ENCODE results near the gene NRM. TPM values are rescaled to one million over a fixed set of nuclear protein-coding genes. Genes with fewer than 3 reads are reported as not detected.
A peak's percentile ranks its signal among the peaks of the same experiment; 100 is the strongest.
"Not testable (repeated sequence)": the region's sequence is repeated elsewhere in the genome, so short reads cannot be mapped to it uniquely, and the experiment has no call there.

The NRM gene
- total RNA-seq, 2 donors from 2014 or later: 11.7 to 24.2 TPM

- Mint-ChIP-seq H3K27ac (peak overlapping the region; percentile 98), H3K4me3 (peak overlapping the region; percentile 100), H3K36me3 (peaks cover 48% of the 10 kb centered on the region), H3K9me3 (no peaks in the 10 kb centered on the region), H3K4me1 (ENCODE audit: low read depth in 2 of 2) (peaks cover 46 to 48% of the 10 kb centered on the region in 2 donors), H3K27me3 (no peaks in the 10 kb centered on the region)
- DNase-seq (ENCODE audit: low spot score) (no peak), ATAC-seq (no peak)
These were observed 10.8 kb downstream of the NRM start for GRCh38 chr6:30679765-30680535.

- H3K27ac Mint-ChIP-seq: peak overlapping the region; percentile 98
- H3K9me3 Mint-ChIP-seq: no peaks in the 10 kb centered on the region
These were observed 11.6 kb downstream of the NRM start for GRCh38 chr6:30678964-30679726.

GRCh38 chr6:30676660-30677285 lies 14.0 kb downstream of the NRM start:
- Mint-ChIP-seq H3K9me3 (no peaks in the 10 kb centered on the region), H3K4me3 (peak overlapping the region; percentile 7)

More at GRCh38 chr6:30678964-30679726, 11.6 kb downstream of the NRM start:
- peak; percentile 53 to 66 for ATAC-seq
- peaks cover 44 to 46% of the 10 kb centered on the region in 2 donors for H3K4me1 Mint-ChIP-seq (ENCODE audit: low read depth in 2 of 2)
- H3K27me3 Mint-ChIP-seq: no peaks in the 10 kb centered on the region
- peaks cover 43% of the 10 kb centered on the region for H3K36me3 Mint-ChIP-seq
- DNase-seq (ENCODE audit: low spot score): peak; percentile 91
- peak overlapping the region; percentile 100 for H3K4me3 Mint-ChIP-seq

GRCh38 chr6:30672445-30673253 lies 18.1 kb downstream of the NRM start, which contains the start of gene DHX16:
Gene DHX16 (minus strand): TSS chr6:30673006. CDS start chr6:30672841, 165 bp downstream.
- DNase-seq (ENCODE audit: low spot score) (peak; percentile 94), ATAC-seq (peak; percentile 87 to 92)
- Mint-ChIP-seq H3K27ac (peak within 1 kb of the TSS; percentile 67 to 84), H3K9me3 (no peaks in the 10 kb centered on the region), H3K4me1 (ENCODE audit: low read depth in 2 of 2) (peaks cover 23 to 35% of the 10 kb centered on the region in 2 donors), H3K27me3 (no peaks in the 10 kb centered on the region), H3K4me3 (peak within 1 kb of the TSS; percentile 76), H3K36me3 (peaks cover 16% of the 10 kb centered on the region)

More at GRCh38 chr6:30676660-30677285, 14.0 kb downstream of the NRM start:
- Mint-ChIP-seq H3K27me3 (no peaks in the 10 kb centered on the region), H3K27ac (peak overlapping the region; percentile 53 to 65), H3K36me3 (peaks cover 24% of the 10 kb centered on the region), H3K4me1 (ENCODE audit: low read depth in 2 of 2) (peaks cover 39 to 44% of the 10 kb centered on the region in 2 donors)
- ATAC-seq (no peak), DNase-seq (ENCODE audit: low spot score) (no peak)

- H3K27ac Mint-ChIP-seq: peak overlapping the region; percentile 29 to 39
- peaks cover 8% of the 10 kb centered on the region for H3K36me3 Mint-ChIP-seq
- peak overlapping the region; percentile 76 for H3K4me3 Mint-ChIP-seq
- no peaks in the 10 kb centered on the region for H3K9me3 Mint-ChIP-seq
- ATAC-seq: no peak
- H3K4me1 Mint-ChIP-seq (ENCODE audit: low read depth in 2 of 2): peaks cover 16 to 29% of the 10 kb centered on the region in 2 donors
- DNase-seq (ENCODE audit: low spot score): no peak
- no peaks in the 10 kb centered on the region for H3K27me3 Mint-ChIP-seq
These were observed 19.8 kb downstream of the NRM start for GRCh38 chr6:30670760-30671527.

- peaks cover 28% of the 10 kb centered on the region for H3K36me3 Mint-ChIP-seq
- not testable (repeated sequence) for H3K4me3 Mint-ChIP-seq; H3K9me3 Mint-ChIP-seq; H3K27me3 Mint-ChIP-seq; ATAC-seq; DNase-seq (ENCODE audit: low spot score); H3K27ac Mint-ChIP-seq
- H3K4me1 Mint-ChIP-seq (ENCODE audit: low read depth in 2 of 2): peaks cover 13% of the 10 kb centered on the region in 2 donors
These were observed 24.5 kb downstream of the NRM start for GRCh38 chr6:30666300-30666699.

- ATAC-seq (no peak), DNase-seq (ENCODE audit: low spot score) (no peak)
- Mint-ChIP-seq H3K4me3 (no peak overlapping the region), H3K9me3 (no peaks in the 10 kb centered on the region), H3K4me1 (ENCODE audit: low read depth in 2 of 2) (peaks cover 1 to 6% of the 10 kb centered on the region in 2 donors), H3K27ac (peak overlapping the region in 1 of 2 donors; percentile 43), H3K36me3 (peaks cover 23% of the 10 kb centered on the region), H3K27me3 (no peaks in the 10 kb centered on the region)
These were observed 25.6 kb downstream of the NRM start for GRCh38 chr6:30664994-30665767.

GRCh38 chr6:30657922-30658321 lies 32.9 kb downstream of the NRM start:
- not testable (repeated sequence) for H3K27me3 Mint-ChIP-seq; ATAC-seq; H3K9me3 Mint-ChIP-seq; DNase-seq (ENCODE audit: low spot score); H3K4me1 Mint-ChIP-seq (ENCODE audit: low read depth in 2 of 2); H3K4me3 Mint-ChIP-seq
- H3K27ac Mint-ChIP-seq: peak overlapping the region in 1 of 2 donors; percentile 1
- peaks cover 57% of the 10 kb centered on the region for H3K36me3 Mint-ChIP-seq

GRCh38 chr6:30657454-30657853 lies 33.3 kb downstream of the NRM start:
- no peak overlapping the region for H3K4me3 Mint-ChIP-seq
- H3K27ac Mint-ChIP-seq: peak overlapping the region in 1 of 2 donors; percentile 1
- H3K36me3 Mint-ChIP-seq: peaks cover 54% of the 10 kb centered on the region
- no peaks in the 10 kb centered on the region for H3K27me3 Mint-ChIP-seq
- no peaks in the 10 kb centered on the region for H3K9me3 Mint-ChIP-seq
- ATAC-seq (no peak), DNase-seq (ENCODE audit: low spot score) (no peak)
- peaks cover 0 to 7% of the 10 kb centered on the region in 2 donors for H3K4me1 Mint-ChIP-seq (ENCODE audit: low read depth in 2 of 2)

- no peaks in the 10 kb centered on the region for H3K27me3 Mint-ChIP-seq
- no peak overlapping the region for H3K4me3 Mint-ChIP-seq
- DNase-seq (ENCODE audit: low spot score) (no peak), ATAC-seq (no peak)
- no peaks in the 10 kb centered on the region for H3K9me3 Mint-ChIP-seq
- H3K27ac Mint-ChIP-seq: no peak overlapping the region
- peaks cover 0 to 10% of the 10 kb centered on the region in 2 donors for H3K4me1 Mint-ChIP-seq (ENCODE audit: low read depth in 2 of 2)
- H3K36me3 Mint-ChIP-seq: peaks cover 51% of the 10 kb centered on the region
These were observed 34.3 kb downstream of the NRM start for GRCh38 chr6:30656513-30656912.

GRCh38 chr6:30655743-30656094 lies 35.1 kb downstream of the NRM start:
- no peaks in the 10 kb centered on the region for H3K27me3 Mint-ChIP-seq
- DNase-seq (ENCODE audit: low spot score) (no peak), ATAC-seq (no peak)
- H3K36me3 Mint-ChIP-seq: peaks cover 49% of the 10 kb centered on the region
- H3K27ac Mint-ChIP-seq: no peak overlapping the region
- H3K9me3 Mint-ChIP-seq: no peaks in the 10 kb centered on the region
- peaks cover 0 to 10% of the 10 kb centered on the region in 2 donors for H3K4me1 Mint-ChIP-seq (ENCODE audit: low read depth in 2 of 2)
- H3K4me3 Mint-ChIP-seq: no peak overlapping the region

All from natural killer cell treated with Interleukin-12 subunit alpha and Interleukin-12 subunit beta and Interleukin-15 and Interleukin-18, amount 100 ng/mL, for 72 hours (primary cell).